A673 (cell line): ENCODE data around the gene TMEM108.

Experiments
- CTCF ChIP-seq: fragments of 300-800, 200-600 bp; sonication (generic); conservative IDR thresholded peaks from 2 replicates; pipeline ENCODE4 v1.5.1; 2017; ENCODE audit warnings: low read depth, mild to moderate bottlenecking, antibody characterized with exemption, low read length, moderate library complexity, mixed read lengths
- EZH2 ChIP-seq: fragments of 200-600 bp; sonication (generic); IDR thresholded peaks from 2 replicates; pipeline ENCODE4 v1.6.1; 2017; ENCODE audit warnings: borderline replicate concordance, low read depth, mild to moderate bottlenecking, mixed read lengths, antibody characterized with exemption, low read length; ENCODE audit not compliant: poor library complexity, severe bottlenecking

DNA sequence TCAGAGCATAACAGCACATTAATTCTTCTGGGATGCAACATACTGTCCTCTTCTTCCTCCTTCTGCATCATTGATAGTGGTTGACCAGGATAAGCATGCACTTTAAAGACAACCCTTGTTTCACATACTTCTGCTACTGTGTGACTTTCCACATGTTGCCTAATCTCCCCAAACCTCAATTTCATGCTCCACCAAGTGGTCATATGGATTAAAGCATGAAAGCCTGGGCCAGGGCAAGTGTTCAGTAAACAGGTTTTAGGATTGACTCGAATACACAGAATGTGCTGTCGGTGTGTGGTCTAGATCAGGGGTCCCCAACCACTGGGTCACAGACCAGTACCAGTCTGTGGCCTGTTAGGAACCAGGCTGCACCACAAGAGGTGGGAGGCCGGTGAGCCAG lies 339.2 kb downstream of the TMEM108 start:
- TF ChIP-seq CTCF (peak; percentile 54), EZH2 (no peak)
